BLaER1 treated with 17β-estradiol and CSF1 and Interleukin-3, amounts not matched to agents 10 nM and 100 nM (cell line): ENCODE results near the gene LYAR.

ENCODE experiments used
- H3K27ac ChIP-seq, 11 experiments: shearing (Covaris generic); formaldehyde crosslinking; 2 replicates each; pipeline ENCODE4 v1.8.1; 2022
- H3K27me3 ChIP-seq, 11 experiments: shearing (Covaris generic); formaldehyde crosslinking; 2 replicates each; pipeline ENCODE4 v1.8.1; 2022
- H3K36me3 ChIP-seq, 11 experiments: shearing (Covaris generic); formaldehyde crosslinking; 2 replicates each; pipeline ENCODE4 v1.8.1; 2022
- H3K4me1 ChIP-seq, 10 experiments: shearing (Covaris generic); formaldehyde crosslinking; 2 replicates each; pipeline ENCODE4 v1.8.1; 2022
- H3K4me2 ChIP-seq, 11 experiments: shearing (Covaris generic); formaldehyde crosslinking; 2 replicates each; pipeline ENCODE4 v1.8.1; 2022
- H3K4me3 ChIP-seq, 10 experiments: shearing (Covaris generic); formaldehyde crosslinking; 2 replicates each; pipeline ENCODE4 v1.8.1; 2022
- H3K9ac ChIP-seq, 11 experiments: shearing (Covaris generic); formaldehyde crosslinking; 2 replicates each; pipeline ENCODE4 v1.8.1; 2022
- H3K9me3 ChIP-seq, 11 experiments: shearing (Covaris generic); formaldehyde crosslinking; replicated peaks in 1 of 11; 2 replicates each; pipeline ENCODE4 v1.8.1; 2022
- H4K20me1 ChIP-seq, 11 experiments: shearing (Covaris generic); formaldehyde crosslinking; 2 replicates each; pipeline ENCODE4 v1.8.1; 2022
- Cebpa-rat ChIP-seq, 11 experiments: shearing (Covaris generic); IDR thresholded peaks; 2 replicates each; pipeline ENCODE4 v1.8.1; 2022

LYAR gene

DNA sequence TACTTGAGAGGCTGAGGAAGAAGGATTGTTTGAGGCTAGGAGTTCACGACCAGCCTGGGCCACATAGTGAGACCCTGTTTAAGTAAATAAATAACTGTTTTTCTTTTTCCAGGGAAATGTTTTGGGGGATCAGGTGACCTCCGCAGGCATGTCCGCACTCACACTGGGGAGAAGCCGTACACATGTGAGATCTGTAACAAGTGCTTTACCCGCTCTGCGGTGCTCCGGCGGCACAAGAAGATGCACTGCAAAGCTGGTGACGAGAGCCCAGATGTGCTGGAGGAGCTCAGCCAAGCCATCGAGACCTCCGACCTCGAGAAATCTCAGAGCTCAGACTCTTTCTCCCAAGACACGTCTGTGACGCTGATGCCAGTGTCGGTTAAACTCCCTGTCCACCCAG lies 30.6 kb upstream of the LYAR start:
- H3K9ac ChIP-seq, result no peak overlapping the region
- H3K27ac ChIP-seq, result no peak overlapping the region
- H3K4me3 ChIP-seq, result no peak overlapping the region
- no peak overlapping the region for H3K4me2 ChIP-seq
- no peaks in the 10 kb centered on the region for H3K27me3 ChIP-seq
- peaks cover 0 to 8% (median 0%) of the 10 kb centered on the region in 11 experiments; a peak in 1 of 22 replicates for H4K20me1 ChIP-seq
- H3K4me1 ChIP-seq, result peaks cover 0 to 15% (median 10%) of the 10 kb centered on the region in 10 experiments; a peak in 15 of 20 replicates
- no peaks in the 10 kb centered on the region for H3K9me3 ChIP-seq
- TF ChIP-seq Cebpa-rat (IDR thresholded peaks at IDR 0.05), result no peak
- H3K36me3 ChIP-seq, result peaks cover 41 to 75% (median 66%) of the 10 kb centered on the region in 11 experiments

DNA sequence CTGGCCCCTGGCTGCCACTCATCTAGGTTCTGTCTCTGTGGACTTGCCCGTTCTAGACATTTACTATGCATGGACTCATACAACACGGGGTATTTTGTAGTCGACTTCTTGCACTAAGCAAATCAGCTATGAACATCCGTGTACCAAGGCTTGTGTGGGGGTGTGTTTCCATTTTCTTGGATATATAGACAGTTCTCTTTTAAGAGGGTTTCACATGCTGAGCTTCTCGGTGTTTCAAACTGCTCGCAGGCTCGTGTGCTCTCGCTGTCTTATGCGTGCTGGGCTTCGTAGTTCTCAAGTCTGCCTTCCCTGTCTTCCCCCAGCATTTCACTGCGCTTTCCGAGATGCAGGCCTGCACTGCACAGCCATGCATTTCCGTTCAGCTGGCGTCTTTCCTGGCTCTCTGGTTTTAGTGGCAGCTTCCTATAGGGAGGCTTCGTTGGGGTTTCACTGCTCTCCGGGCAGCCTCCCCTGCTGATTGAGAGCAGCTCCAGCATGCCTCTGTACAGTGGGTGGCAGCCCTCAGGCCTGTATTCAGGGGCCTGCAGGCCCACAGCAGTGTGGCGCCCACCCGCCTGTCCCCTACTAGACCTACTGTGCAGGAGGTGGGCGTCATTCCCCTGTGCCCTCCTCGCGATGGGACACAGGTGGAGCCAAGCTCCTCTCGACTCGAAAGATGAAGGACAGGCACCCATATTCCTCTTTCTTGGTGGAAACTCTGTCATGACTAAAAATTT lies 27.7 kb upstream of the LYAR start:
- no peaks in the 10 kb centered on the region for H3K27me3 ChIP-seq
- peaks cover 51 to 100% (median 88%) of the 10 kb centered on the region in 11 experiments for H3K36me3 ChIP-seq
- peaks cover 0 to 17% (median 0%) of the 10 kb centered on the region in 11 experiments; a peak in 2 of 22 replicates for H4K20me1 ChIP-seq
- H3K9me3 ChIP-seq, result no peaks in the 10 kb centered on the region
- no peak overlapping the region for H3K4me3 ChIP-seq
- H3K27ac ChIP-seq, result no peak overlapping the region
- TF ChIP-seq Cebpa-rat (IDR thresholded peaks at IDR 0.05), result no peak
- H3K4me2 ChIP-seq, result peak overlapping the region in 5 of 11 experiments; percentile 5 to 44 (median 44); a peak in 7 of 22 replicates
- no peak overlapping the region; a peak in 1 of 22 replicates for H3K9ac ChIP-seq
- H3K4me1 ChIP-seq, result peaks cover 0 to 19% (median 10%) of the 10 kb centered on the region in 10 experiments; a peak in 15 of 20 replicates

DNA sequence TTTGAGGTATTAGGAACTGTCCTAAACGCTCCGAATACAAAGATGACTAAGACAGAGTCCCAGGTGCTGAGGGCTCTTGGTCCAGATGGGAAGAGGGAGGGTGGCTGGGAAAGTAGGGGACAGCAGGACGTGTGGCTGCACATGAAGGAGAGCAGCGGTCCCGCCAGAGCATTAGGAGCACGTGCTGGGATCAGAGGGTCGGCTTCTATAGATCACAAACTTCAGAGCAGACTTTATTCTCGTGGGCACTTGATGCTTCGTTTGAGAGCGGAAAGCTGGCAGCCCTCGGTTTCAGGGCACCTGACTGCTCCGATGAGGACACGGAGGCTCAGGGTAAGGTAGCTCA lies 26.2 kb upstream of the LYAR start:
- no peaks in the 10 kb centered on the region for H3K27me3 ChIP-seq
- peaks cover 0 to 17% (median 0%) of the 10 kb centered on the region in 11 experiments; a peak in 1 of 22 replicates for H4K20me1 ChIP-seq
- H3K4me1 ChIP-seq, result peaks cover 0 to 22% (median 10%) of the 10 kb centered on the region in 10 experiments; a peak in 15 of 20 replicates
- no peaks in the 10 kb centered on the region for H3K9me3 ChIP-seq
- H3K4me2 ChIP-seq, result no peak overlapping the region
- no peak overlapping the region for H3K4me3 ChIP-seq
- TF ChIP-seq Cebpa-rat (IDR thresholded peaks at IDR 0.05), result no peak
- H3K9ac ChIP-seq, result no peak overlapping the region
- peaks cover 39 to 92% (median 79%) of the 10 kb centered on the region in 11 experiments for H3K36me3 ChIP-seq
- H3K27ac ChIP-seq, result no peak overlapping the region

DNA sequence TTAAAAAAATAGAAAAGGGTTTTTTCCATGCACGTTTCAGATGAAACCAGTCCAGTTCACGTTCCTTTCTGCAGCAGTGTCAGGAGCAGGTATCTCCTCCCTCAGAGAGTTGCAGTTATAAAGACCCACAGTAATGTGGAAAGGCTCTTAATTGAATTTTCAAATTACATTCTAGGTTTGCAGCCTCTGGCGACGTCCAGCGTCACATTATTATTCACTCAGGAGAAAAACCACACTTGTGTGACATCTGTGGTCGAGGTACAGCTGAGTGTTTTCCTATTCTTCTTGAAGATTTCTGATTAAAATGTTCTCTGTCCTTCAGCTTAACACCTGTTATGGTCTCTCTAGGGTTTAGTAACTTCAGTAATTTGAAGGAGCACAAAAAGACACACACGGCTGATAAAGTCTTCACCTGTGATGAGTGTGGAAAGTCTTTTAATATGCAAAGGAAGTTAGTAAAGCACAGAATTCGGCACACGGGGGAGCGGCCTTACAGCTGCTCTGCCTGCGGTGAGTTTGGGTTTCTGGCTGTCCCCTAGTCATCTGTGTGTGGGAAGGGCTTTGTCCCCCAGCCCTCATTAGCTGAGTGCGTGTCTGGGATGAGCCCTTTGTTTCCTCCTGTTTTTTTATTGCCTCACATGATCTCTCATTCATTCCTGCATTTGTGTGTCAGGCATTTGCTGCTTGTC lies 25.7 kb upstream of the LYAR start:
- Histone ChIP-seq H3K27ac (no peak overlapping the region), H3K4me1 (peaks cover 0 to 24% (median 10%) of the 10 kb centered on the region in 10 experiments; a peak in 15 of 20 replicates), H3K36me3 (peaks cover 34 to 87% (median 73%) of the 10 kb centered on the region in 11 experiments), H3K9ac (no peak overlapping the region), H3K27me3 (no peaks in the 10 kb centered on the region), H4K20me1 (peaks cover 0 to 17% (median 0%) of the 10 kb centered on the region in 11 experiments; a peak in 2 of 22 replicates), H3K4me2 (no peak overlapping the region), H3K4me3 (no peak overlapping the region), H3K9me3 (no peaks in the 10 kb centered on the region)
- no peak for TF ChIP-seq Cebpa-rat (IDR thresholded peaks at IDR 0.05)

DNA sequence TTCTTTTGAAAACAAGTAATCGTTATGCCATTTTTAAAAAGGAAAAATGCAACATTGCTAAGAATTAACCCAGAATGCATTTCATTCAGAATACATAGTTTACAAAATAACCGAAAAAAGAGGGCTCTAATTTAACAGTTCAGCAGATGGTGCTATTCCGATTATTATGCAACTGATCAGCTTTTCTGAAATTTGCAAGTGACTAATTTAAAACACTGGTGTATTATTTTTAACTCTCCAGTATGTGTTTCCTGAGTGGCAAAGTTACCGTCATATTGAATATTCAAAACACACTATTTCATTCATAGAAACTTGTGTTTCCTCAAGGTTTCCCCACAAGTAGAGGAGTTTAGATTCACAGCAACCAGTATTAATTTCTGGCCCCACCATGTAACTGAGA lies 21.2 kb upstream of the LYAR start:
- Histone ChIP-seq H3K36me3 (peaks cover 31 to 77% (median 65%) of the 10 kb centered on the region in 11 experiments), H3K4me3 (no peak overlapping the region), H3K27me3 (no peaks in the 10 kb centered on the region), H4K20me1 (peaks cover 0 to 21% (median 0%) of the 10 kb centered on the region in 11 experiments; a peak in 6 of 22 replicates), H3K9ac (no peak overlapping the region), H3K4me1 (peaks cover 0 to 11% (median 0%) of the 10 kb centered on the region in 10 experiments; a peak in 4 of 20 replicates), H3K27ac (no peak overlapping the region), H3K4me2 (no peak overlapping the region), H3K9me3 (no peaks in the 10 kb centered on the region)
- TF ChIP-seq Cebpa-rat (IDR thresholded peaks at IDR 0.05), result no peak

DNA sequence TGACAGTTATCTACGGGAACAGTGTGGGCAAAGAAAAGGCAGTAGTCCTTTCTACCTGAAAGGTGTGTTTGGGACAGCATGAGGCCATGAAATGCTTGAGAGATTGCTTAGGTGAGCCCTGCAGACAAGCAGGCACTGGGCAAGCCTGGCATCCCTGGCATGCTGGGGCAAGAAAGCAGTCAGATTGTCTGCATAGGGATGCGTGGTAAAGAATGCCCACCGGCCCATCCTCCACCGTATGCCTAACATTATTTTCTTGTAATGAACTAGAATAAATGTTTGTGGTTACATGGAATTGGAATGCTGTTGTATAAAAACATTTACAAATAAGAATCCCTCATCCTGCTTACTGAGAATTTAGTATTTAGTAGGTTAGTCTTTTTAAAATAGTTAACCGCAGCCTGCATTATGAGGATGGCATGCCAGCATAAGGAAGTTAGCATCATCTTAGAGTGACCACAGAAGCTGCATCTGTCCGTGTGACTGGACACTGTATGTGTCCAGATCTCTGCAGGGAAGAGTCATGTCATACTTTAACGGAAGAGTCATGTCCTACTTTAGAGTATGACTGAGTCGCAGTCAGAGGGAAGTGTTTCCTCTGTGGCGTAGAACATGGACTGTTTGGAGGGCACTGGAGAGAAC lies 19.0 kb upstream of the LYAR start:
- peaks cover 0 to 21% (median 0%) of the 10 kb centered on the region in 11 experiments; a peak in 7 of 22 replicates for H4K20me1 ChIP-seq
- no peak overlapping the region for H3K4me2 ChIP-seq

DNA sequence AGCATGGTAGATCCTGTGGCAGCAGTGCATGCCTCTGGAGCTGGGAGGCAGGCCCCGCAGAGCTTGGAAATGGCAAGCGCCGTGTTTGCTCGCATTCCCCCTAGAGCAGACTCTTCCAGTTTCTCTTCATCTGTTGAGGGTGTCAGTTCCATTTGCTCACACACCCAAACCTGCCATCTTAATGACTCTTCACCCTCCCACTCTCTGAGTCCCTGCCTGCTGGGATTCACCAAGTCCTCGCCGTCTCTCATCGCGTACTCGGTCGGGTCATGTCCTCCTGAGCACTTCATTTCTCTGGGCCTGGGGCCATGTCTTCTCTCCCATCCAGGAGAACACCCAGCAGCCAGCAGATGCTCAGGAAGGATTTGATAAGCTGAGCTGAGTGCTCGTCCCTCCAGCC lies 17.0 kb upstream of the LYAR start:
- H4K20me1 ChIP-seq, result peaks cover 0 to 21% (median 3%) of the 10 kb centered on the region in 11 experiments; a peak in 7 of 22 replicates
- no peak for TF ChIP-seq Cebpa-rat (IDR thresholded peaks at IDR 0.05)

More for the DNA sequence above, 19.0 kb upstream of the LYAR start:
- Histone ChIP-seq H3K36me3 (peaks cover 34 to 71% (median 51%) of the 10 kb centered on the region in 11 experiments), H3K4me1 (peaks cover 0 to 5% (median 0%) of the 10 kb centered on the region in 10 experiments; a peak in 1 of 20 replicates), H3K27ac (no peak overlapping the region), H3K27me3 (no peaks in the 10 kb centered on the region), H3K9ac (no peak overlapping the region), H3K9me3 (no peaks in the 10 kb centered on the region), H3K4me3 (no peak overlapping the region)
- TF ChIP-seq Cebpa-rat (IDR thresholded peaks at IDR 0.05), result no peak

DNA sequence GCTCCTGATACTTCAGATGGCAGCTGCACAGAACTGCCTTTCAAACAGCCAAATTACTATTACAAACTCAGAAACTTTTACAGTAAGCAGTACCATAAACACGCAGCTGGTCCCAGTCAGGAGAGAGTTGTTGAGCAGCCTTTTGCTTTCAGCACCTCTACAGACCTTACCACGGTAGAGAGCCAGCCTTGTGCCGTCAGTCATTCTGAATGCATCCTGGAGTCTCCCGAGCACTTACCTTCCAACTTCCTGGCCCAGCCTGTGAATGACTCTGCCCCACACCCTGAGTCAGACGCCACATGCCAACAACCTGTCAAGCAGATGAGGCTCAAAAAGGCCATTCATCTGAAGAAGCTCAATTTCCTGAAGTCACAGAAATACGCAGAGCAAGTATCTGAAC lies 12.5 kb upstream of the LYAR start:
- H3K27ac ChIP-seq, result no peak overlapping the region
- H3K9ac ChIP-seq, result no peak overlapping the region
- H3K4me1 ChIP-seq, result peaks cover 0 to 5% (median 0%) of the 10 kb centered on the region in 10 experiments; a peak in 1 of 20 replicates
- no peak for TF ChIP-seq Cebpa-rat (IDR thresholded peaks at IDR 0.05)
- no peaks in the 10 kb centered on the region for H3K9me3 ChIP-seq
- H3K27me3 ChIP-seq, result no peaks in the 10 kb centered on the region
- no peak overlapping the region for H3K4me3 ChIP-seq
- no peak overlapping the region for H3K4me2 ChIP-seq
- H4K20me1 ChIP-seq, result peaks cover 10 to 38% (median 23%) of the 10 kb centered on the region in 11 experiments; a peak in 18 of 22 replicates
- H3K36me3 ChIP-seq, result peaks cover 36 to 85% (median 56%) of the 10 kb centered on the region in 11 experiments

More for the DNA sequence above, 17.0 kb upstream of the LYAR start:
- Histone ChIP-seq H3K9ac (no peak overlapping the region), H3K4me1 (peaks cover 0 to 5% (median 0%) of the 10 kb centered on the region in 10 experiments; a peak in 1 of 20 replicates), H3K4me3 (no peak overlapping the region), H3K9me3 (no peaks in the 10 kb centered on the region), H3K27me3 (no peaks in the 10 kb centered on the region), H3K4me2 (no peak overlapping the region), H3K36me3 (peaks cover 29 to 70% (median 44%) of the 10 kb centered on the region in 11 experiments), H3K27ac (no peak overlapping the region)
